Stimulated activated CD4-positive, alpha-beta T cell treated with anti-CD3 and anti-CD28 coated beads, Interleukin-12 subunit alpha, Interleukin-12 subunit beta, amount 100 ng/mL, for 4 hours (primary cell): Measurements from ENCODE around the gene PTTG2.
"Not testable (repeated sequence)": the region's sequence is repeated elsewhere in the genome, so short reads cannot be mapped to it uniquely, and the experiment has no call there.

ENCODE experiments used
- DNase-seq: peaks from one replicate; pipeline ENCODE4 v3.0.0-alpha.2; 2020

Gene PTTG2

GRCh38 chr4:37960098-37960497 lies at the start of gene PTTG2:
Gene PTTG2, plus strand, starts transcription at chr4:37960398. Its CDS starts 37 bp downstream, at chr4:37960435.
- DNase-seq: no peak

GRCh38 chr4:37914539-37914938 lies 45.7 kb upstream of the PTTG2 start:
- DNase-seq: no peak

DNA sequence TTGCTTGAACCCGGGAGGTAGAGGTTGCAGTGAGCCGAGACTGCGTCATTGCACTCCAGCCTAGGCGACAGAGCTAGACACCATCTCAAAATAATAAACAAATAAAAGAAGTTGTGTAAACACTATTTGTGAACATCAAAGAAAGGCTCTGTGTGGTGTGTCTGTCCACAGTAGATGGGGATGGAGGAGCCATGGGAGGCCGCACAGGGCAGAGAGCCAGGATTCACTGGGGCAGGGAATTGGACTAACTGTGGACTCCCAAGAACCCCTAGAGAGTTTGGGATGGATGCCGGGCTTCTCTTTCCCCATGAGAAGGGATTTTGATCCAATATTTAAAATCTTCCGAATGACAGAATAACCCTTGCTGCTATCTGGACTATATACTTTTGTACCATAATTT lies 42.8 kb upstream of the PTTG2 start:
- no peak for DNase-seq

DNA sequence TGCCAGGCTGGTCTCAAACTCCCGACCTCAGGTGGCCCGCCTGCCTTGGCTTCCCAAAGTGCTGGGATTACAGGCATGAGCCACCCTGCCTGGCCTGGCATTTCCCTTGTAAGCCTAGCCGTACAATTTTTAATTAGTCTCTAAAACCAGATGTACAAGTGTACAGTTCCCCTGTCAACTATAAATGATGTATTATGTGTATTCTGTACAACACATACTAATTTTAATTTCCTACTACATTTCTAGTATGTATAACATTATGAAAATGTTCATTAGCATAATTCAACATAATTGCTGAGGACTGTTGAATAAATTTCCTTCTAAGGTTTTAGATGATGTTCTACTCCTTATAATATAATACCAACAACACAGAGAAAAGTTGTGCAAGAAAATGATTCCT lies 41.5 kb upstream of the PTTG2 start:
- DNase-seq: no peak

DNA sequence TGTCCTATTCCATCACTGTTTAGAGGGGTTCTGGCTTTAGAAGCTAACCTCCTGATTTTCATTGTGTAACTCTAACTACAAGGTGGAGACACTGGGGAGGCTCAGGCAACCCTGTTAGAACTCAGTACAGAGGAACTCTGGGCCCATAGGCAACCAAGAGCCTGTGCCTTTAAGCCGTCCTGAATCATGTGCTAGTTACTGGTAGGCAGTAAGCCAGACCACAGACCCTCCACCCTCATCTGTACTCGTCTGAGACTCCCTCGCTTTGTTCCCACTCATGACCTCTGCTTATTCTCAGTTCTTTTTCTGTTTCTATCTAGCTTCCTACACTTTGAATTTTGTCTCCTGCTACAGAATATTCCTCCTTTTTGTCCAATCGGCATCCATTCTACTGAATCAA lies 37.9 kb upstream of the PTTG2 start:
- DNase-seq: no peak

GRCh38 chr4:37923089-37923488 lies 37.1 kb upstream of the PTTG2 start:
- DNase-seq: not testable (repeated sequence)

DNA sequence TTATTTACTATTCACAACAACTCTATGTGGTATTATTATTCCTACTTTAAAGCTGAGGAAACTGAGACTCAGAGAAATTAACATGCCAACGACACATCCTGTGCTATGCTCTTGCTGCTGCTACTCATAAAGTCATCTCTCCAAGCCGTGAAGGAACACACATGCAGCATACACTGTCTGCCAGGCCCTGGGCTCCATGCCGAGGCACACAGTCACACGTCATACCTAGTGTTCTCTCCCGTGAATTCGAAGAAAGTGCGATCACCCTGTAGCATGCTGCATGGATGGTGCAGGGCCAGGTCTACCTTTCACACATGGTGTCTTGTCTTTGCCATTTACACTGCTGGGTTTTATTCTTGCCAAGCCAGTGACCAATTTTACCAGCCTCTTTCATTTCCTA lies 35.3 kb upstream of the PTTG2 start:
- no peak for DNase-seq

DNA sequence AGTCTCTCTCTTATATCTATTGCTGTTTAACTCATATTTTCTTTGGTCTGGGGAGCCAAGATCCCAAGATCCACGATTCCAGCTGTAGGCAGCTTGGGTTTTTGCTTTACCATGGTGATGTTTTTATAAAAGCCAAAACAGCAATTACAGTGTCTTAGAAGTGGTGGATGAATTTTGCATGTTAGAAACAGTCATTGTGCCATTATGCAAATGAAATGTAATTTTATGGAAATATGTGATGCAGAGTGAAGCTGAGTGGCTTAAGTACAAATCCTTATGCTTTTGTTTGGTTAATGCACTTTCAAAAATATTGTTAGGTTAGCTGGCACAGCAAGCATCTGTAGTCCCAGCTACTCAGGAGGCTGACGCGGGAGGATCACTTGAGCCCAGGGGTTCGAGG lies 32.8 kb upstream of the PTTG2 start:
- no peak for DNase-seq

DNA sequence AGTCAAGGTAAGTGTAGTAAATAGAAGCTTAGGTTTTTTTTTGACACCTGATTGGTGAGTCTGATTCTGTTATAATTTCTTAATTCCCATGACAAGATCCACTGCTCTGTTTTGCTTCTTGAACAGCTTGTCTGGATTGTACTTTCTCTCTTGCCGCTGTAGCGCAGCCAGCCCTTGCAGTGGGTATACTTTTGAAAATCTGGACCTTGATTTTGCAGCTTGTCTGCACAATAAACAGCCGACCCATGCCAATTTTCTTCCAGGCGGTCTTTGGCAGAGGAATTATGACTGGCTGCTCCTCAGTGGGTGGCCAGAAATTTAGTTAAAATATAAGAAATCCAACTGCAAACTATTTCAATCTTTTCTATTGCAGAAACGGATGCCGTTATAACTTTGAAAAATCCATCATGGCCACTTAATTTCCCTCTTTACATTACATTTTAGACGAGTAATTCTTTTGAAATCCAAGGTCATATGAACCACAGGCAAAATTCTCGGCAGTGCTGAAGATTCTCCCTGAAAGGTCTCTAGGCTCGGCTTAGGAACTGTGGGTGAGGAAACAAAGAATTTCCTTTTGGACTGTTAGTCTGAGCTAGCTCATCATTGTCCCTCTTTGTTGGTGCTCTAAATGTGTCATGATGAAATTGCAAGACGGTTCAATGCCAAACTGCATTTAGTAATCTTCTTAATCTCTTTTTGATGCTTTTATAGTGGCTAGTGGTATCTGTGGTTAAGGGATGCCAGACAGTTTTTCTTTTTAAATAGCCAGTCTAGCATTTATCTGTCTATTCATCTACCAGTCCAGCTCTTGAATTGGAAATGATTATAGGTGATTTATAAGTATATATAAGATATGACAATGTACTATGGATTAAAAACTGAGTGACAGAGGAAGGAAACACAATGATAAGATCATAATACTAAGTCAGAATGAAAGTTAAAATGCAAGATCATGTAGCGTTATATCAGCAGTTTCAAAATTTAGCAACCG lies 31.5 kb upstream of the PTTG2 start:
- no peak for DNase-seq

- no peak for DNase-seq
Observed at GRCh38 chr4:37934096-37934495, 26.1 kb upstream of the PTTG2 start.

DNA sequence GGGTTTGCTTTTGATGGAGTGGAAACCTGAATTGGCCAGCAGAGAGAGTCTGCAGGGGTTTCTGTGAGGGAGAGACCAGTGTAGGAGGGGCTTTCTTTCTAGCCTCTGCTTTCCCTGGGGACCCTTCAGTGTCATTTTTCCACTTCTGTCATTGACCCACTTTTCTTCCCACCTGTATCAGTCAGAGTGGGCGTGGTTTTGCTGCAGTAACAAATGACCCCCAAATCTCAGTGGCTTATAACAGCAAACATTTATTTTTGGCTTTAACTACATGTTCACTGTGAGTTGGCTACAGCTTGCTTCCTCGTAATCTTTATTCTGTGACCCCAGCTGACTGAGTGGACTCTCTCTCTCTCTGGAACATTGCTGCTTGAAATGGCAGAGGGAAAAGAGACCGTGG lies 25.6 kb upstream of the PTTG2 start:
- DNase-seq: no peak

GRCh38 chr4:37935026-37935425 lies 25.2 kb upstream of the PTTG2 start:
- DNase-seq: no peak

GRCh38 chr4:37936889-37937498 lies 23.2 kb upstream of the PTTG2 start:
- DNase-seq: no peak

DNA sequence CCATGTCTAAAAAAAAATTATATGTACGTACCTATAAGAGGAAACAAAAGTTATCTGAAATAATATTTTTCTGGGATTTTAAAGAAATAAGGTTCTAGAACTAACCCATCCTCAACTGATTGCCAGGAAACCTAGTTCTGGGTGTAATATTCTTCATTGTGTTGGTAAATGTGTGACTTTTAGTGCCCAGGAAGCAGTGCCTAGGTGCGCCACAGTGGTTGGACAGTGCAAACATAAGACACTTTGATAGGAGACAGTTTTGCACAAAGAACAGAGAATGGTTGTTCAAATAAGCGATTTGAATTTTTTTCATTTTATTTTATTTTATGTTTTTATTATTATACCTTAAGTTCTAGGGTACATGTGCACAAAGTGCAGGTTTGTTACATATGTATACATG lies 22.0 kb upstream of the PTTG2 start:
- no peak for DNase-seq

- DNase-seq: no peak
Observed at GRCh38 chr4:37946503-37947179, 13.6 kb upstream of the PTTG2 start.

GRCh38 chr4:37948542-37948941 lies 11.7 kb upstream of the PTTG2 start:
- no peak for DNase-seq

DNA sequence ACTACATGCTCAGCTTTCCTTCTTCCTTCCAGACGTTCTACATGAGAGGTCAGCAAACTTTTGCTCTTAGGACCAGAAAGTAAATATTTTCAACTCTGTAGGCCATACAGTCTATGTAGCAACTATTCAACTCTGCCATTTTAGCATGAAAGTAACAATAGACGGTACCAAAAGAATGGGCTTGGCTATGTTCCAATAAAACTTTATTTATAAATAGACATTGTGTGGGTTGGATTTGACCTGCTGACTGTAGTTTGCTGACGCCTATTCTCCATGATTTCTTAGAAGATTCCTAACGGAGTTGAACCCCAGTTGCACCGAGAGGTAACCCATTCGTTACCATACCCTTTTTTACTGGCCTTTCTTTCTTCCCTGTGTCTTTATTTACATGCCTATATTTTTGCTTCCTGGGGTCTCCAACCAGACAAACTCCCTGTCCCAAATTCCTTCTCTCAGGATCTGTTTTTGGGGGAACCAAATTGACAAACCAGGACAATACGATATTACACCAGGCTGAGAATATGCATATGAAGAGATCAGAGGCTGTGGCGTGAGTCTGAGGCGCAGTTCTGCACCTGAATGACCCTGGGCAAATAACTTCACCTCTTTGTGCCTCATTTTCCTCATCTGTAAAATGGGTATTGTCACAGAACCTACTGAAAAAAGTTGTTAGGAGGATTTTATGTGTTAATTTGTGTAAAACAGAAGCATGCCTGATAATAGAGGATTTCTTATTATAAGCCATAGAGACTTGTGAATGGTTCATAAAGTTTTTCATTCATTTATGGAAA lies 10.4 kb upstream of the PTTG2 start:
- no peak for DNase-seq

DNA sequence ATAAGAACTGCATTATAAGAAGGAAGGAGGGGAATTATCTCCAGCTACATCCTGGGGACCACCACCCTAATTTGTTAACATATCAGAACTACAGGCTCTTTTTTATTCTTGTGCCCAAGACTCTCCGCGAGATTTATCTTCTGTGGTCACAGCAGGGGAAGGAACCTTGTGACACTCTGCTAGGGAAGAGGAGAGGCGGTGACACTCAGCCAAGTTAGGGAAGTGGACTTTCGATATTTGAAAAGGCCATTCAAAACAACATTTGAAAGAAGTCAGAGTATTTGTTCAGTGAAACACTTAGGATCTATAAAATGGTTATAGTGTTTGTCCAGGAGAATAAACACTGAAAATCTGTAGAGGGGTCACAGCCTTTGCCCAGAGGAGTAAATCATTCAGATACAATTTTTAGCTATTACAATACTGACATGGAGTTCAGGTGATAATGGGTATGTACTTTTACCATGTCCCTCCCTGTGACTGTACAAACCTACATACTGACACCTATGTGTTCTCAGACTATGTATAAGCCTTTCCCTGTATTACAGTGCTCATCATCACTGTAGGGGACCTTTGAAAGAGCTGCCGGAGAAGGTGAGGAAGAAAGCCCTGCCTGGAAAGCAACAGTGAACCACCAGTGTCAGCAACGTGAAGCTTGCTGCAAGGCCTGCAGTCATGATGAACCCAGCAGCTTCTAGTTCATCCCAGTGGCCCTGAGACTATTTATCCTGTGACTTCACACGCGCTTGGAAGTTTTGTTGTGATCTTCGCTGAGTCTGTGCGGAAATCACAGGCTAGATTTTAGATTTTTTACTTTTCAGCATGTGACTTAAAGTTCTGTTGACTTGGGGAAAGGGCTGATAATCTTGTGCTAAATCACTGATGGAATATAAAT lies 8.5 kb upstream of the PTTG2 start:
- DNase-seq: no peak

DNA sequence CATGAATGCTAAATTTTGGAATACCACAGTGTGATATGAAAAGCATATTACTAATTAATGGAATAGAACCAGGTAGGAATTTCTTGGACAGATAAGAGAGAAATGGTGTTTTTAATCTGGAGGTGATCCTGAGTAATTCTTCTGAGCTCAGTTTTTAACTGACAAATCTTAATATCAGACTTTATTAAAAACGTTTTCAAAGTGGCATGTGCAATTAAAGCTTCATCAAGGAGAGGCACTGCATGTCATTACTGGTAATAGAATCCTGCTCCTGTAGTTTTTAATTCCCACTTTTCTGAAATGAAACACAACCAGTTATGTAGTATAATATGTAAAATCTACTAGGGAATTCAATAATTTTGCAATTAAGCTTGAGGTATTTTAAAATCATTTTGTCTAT lies 7.0 kb upstream of the PTTG2 start:
- no peak for DNase-seq

DNA sequence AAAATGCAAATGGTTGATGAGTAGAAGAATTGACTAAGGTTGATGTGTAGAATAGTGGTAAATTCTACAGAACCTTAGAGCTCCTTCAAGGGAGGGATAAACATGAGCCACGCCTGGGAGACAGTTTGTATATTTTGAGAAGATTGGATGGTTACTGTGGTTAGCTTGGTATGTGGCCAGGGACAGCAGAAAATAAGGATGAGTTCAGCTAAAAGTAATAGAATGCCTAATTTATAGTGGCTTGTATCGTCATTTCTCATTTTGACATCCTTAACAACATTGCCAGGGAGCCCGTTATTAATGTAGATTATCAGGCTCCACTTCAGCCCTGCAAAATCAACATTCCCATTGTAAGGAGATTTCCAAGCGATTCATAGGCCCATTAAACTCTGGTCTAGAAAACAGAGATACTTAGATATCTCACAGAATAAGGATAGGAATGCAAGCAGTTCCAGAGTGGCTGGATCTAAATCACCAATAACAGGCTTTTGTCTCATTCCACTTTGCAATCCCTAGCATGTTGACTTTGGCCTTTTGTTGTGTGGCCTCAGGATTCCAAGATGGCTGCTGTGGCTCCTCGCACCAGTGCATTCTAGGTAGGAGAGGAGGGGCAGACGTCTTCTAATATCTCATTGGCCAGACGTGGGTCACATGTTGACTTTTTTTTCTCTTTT lies 6.4 kb upstream of the PTTG2 start:
- no peak for DNase-seq

DNA sequence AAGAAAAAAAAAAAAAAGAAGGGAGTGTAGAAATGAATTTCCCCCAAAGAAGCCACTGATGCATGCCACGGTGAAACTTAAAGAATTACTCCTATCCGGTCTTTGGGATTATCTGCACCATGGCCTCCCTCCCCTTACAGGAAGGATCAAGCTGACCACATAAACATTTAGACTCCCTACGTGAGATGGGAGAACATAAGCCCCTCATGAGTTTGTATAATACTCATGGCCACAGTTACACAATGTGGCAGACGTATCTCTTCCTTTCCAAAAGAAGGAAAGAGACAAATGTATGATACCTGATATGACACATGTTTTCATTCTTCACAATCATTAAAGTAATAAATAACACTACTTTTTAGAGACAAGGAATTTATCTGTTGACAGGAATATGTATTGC lies 3.3 kb upstream of the PTTG2 start:
- DNase-seq: no peak
